Measurements from ENCODE around the gene GSPT1.

GSPT1 gene

DNA sequence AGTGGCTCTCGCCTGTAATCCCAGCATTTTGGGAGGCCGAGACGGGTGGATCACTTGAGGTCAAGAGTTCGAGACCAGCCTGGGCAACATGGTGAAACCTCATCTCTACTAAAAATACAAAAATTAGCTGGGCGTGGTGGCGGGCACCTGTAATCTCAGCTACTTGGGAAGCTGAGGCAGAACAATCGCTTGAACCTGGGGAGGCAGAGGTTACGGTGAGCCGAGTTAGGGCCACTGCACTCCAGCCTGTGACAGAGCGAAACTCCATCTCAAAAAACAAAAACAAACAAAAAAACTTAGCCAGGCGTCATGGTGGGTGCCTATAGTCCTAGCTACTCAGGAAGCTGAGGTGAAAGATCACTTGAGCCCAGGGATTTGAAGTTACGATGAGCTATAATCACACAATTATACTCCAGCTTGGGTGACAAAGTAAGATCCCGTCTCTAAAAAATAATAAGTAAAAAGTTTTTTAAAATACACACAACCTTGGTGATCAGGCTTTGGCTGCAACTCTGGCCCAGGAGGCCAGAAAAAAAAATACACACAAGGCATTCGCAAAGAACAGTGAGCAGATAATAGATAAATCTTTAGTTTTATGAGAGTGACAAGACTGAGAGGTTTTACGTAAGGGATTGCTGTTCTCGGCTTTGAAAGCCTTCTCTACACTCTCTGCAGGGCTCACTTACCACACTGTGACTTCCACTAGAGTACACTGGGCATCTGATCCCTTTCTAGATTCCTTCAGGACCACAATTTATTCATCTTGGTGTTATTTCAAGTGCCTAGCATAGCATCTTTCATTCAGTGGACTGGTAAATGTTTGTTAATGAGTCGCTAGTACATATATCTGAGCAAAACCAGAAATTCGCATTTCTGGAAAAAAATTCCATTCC lies 5.9 kb downstream of the GSPT1 start:
- no peak for DNase-seq

DNA sequence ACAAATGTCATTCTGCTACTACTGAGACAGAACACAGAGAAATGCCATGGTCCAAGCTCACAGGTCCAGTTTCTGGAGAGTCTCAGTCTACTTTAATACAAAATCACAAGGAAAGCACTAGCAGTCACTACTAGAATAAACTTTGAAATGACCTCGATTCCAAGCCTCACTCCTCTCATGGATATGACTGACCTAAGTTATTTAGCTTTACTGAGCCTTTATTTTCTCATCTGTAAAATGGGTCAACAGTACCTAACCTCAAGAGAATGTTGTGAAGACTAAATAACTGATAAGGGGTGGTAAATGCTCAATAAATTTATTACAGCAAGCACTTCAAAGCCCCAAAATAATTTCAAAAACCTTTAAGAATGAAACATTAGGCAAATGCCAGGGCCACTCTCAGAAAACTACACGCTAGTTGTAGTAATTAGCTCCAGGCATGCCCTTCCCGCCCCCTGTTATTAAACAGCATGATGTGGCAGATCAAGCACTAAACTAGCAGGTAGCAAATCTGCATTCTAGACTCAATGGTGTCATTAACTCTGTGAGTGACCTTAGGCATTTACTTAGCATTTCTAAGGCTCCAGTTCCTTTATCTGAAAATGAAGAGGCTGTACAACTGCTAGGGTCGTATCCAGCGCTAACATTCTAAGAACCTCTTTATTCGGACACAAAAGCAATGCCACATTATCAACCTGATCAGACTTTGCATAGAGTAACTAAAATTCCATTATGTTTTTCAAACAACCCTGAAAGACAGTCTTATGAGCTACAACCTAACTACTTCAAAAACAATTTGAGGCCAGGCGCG lies 8.4 kb downstream of the GSPT1 start:
- DNase-seq: no peak

DNA sequence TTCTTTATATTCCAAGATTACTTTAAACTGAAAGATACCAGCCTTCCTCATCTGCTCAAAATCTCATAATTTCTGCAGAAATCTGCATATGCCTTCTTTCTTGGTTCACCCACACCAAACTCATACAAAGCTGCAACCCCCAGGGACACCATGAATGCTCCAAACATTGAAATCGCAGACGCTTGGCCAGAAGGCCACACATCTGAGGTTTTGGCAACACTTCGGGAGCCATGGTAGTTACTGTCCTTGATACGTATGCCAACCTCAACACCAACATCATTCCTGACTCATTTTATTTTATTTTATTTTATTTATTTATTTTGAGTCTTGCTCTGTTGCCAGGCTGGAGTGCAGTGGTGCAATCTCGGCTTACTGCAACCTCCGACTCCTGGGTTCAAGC lies 11.8 kb downstream of the GSPT1 start:
- no peak for DNase-seq

DNA sequence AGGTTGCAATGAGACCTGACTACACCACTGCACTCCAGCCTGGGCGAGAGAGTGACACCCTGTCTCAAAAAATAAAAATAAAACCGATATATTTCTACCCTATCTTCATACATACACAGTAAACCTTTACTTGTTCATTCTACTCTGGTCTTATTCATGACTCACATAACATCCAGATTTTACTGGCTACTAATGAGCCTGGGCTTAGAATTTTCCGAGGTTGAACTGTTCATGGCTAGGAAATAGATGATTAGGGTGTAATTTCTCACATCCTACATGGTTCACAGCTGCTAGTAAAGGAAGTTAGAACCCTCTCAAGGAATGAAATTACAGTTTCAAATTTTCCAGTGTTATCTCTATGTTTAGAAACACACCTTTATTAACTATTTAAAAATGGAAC lies 14.7 kb downstream of the GSPT1 start:
- no peak for DNase-seq

DNA sequence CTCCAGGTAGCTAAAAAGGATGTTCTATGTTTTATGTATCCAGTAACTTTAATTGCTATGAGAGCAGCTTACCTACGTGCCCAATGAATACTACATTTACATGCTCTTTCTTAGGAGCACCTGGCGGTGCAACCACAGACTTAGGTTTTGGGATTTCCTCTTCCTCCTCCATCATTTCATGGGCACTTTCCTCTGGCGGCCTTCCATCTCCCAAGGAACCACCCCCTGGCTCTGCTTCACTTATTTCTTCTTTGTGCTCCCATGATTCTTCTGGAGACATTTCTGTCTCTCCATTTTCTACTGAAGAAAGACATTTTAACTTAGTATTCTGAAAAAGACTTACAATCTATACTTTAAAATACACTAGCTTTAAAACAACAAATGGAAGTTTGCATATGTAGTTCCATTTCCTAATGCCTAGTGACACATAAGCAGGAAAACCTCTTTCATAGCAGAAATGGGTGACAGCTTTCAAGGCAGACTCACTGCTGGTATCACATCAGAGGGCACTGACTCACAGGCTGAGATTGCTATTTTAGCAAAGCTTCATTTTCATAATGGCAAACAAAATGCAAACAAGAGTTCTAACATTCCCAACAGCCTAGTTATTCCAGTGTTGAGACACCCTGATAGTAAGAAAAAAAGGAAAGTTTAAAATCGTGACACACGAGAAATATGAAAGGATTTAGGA lies 19.1 kb downstream of the GSPT1 start:
- no peak for DNase-seq

DNA sequence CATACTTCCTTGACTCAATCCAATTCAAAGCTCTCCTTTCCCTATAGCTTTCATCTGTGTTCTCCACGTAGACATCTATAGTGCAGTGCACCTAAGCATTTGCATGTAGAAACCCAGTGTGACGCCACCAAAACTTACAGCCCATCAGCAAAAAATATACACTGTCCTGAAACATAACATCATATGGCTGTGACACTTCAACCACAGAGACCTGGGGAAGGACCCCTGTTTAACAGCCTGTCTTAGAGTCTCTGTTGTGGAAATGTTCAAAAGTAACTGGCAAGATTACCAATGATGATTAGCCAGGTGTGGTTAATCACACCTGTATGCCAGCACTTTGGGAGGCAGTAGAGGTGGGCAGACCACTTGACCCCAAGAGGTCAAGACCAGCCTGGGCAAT lies 22.2 kb downstream of the GSPT1 start:
- no peak for DNase-seq

DNA sequence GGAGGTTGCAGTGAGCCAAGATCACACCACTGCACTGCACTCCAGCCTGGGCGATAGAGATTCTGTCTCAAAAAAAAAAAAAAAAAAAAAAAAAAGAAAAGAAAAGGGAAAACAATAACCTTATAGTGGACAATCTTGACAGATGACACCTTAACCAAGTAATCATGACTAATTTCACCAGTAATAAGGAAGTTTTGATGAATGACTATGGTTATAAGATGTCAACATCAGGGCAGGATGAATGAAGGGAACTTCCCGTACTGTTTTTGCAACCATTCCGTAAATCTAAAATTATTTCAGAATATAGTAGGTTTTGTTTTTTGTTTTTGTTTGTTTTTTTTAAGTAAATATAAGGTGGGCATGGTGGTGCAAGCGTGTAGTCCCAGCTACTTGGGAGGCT lies 23.0 kb downstream of the GSPT1 start:
- DNase-seq: no peak

DNA sequence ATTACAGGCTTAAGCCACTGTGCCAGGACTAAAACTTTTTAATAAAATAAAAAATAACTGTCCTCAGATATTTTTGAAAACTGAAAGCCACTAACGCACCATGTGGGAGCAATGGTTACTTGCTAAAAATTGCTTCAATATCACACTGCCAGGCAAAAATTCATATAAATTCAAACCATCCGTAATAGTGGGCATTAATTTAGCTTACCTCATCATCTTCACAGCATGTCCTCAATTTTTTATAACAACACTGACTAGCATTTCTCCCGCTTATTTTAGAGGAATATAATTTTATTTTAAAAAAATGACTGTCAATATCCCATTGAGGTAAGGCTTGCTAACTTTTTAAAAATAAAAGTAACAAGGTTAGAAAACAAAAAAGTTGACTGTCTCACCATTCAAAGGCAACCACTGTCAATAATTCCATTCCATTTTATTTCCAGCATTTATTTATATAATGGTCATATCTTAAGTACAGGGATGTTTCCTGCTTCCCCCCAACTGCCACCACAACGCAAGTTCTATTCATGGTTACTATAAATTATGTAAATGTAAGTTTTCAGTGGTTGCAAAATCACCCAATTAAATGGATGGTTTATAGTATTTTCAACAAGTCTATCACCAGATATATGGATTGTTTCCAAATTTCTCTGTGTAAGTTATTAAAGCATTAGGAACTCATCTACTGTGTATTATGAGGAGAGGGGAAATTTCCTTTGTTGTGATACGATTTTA lies 25.4 kb downstream of the GSPT1 start:
- no peak for DNase-seq

DNA sequence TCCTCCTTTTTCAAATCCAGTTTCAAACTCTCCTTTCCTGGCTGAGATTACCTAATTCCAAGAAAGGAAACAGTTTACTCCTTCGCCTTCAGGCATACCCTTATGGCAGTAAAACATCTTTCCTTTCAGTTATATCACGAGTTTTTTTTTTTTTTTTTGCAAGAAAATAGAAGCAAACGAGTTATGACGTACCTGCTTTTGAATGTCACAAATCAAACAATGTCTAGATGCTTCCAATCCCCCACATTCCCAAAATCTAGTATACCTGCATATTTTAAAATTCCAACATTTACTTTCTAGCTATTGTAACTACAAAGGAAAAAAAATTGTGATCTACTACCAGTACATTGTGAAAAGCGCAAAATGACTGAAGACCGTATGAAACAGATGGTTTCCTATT lies 28.9 kb downstream of the GSPT1 start:
- no peak for DNase-seq

DNA sequence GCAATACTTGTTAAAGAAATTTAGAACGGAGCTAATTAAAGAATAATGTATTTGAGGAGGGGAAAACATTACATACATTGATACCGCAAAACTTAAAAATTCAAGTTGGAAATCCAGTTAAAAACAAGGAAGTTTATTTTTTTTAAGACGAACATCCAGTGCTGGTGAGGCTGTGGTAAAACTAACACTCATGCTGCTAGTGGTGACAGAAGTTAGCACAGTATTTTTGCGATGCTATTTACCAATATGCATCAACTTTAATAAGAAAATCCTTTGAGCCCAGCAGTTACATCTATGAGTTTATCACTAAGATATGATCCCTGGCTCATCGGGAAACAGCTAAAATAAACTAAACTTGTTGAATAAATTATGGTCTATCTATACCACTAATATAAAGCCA lies 31.7 kb downstream of the GSPT1 start:
- no peak for DNase-seq

DNA sequence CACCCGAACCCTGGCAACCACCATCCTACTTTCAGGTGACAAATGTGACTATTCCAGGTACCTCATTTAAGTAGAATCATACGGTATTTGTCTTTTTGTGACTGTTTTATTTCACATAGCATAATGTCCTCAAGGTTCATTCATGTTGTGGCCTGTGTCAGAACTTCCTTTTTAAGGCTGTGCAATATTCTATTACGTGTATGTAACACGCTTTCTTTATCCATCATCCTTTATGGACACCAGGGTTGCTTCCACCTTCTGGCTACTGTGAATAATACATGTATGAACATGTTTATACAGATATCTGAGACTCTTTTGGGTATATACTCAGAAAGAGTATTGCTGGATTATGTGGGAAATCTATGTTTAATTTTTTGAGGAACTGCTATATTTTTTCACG lies 35.7 kb downstream of the GSPT1 start:
- no peak for DNase-seq

DNA sequence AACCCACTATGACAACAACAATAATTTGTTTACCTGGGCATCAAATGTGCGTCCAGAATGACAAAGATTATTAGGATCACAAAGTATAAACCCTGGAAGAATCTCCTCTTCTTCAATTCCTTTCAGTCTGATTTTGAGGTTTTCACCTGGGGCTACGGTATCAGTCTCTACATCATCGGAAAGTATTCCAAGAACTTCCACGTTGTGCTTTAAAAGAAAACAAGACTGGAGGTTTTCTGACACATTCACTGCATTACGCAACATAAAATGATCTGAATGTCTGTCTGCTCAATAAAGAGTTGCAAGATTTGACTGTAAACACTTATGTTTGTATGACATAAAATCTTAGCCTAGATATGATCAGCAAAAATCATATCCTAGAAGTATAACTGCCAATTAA lies 38.4 kb downstream of the GSPT1 start:
- DNase-seq: no peak

DNA sequence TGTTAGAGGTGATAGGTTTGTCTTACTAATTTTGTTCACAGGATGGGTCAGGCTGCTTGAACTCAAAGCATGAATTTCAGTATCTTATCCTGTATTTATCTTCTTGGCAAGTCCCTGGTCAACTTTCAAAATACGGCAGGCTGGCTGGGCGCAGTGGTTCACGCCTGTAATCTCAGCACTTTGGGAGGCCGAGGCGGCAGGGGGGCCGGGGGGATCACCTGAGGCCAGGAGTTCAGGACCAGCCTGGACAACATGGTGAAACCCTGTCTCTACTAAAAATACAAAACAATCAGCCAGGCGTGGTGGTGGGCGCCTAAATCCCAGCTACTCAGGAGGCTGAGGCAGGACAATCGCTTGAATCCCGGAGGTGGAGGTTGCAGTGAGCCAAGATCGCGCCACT lies 39.5 kb downstream of the GSPT1 start:
- DNase-seq: no peak

DNA sequence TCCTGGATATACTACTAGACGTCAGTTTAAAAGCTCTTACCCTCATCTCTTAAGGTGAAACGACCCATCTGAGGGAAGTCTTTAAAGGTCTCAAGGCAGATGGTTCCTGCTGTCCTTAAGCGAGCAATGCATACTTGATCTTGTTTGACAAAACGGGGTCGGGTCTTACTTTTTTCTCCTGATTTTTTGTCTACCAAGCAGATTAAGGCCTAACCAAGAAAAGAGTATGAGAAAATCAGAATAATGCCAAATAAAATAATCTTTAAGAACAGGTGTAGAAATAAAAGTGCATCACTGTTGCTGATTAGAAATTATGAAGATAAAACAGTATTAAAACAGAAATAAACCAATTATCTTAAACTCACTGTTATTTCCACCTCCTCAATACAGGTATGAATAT lies 40.0 kb downstream of the GSPT1 start:
- DNase-seq: no peak

DNA sequence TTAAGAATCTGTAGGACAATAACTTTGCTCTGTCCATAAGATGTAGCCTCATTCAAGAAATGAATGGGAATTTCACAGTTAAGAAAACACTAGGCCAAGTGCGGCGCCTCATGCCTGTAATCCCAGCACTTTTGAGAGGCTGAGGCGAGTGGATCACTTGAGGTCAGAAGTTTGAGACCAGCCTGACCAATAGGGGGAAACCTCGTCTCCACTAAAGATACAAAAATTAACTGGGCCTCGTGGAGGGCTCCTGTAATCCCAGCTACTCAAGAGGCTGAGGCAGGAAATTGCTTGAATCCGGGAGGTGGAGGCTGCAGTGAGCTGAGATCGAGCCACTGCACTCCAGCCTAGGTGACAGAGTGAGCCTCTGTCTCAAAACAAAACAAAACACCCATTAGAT lies 44.6 kb downstream of the GSPT1 start:
- DNase-seq: no peak

DNA sequence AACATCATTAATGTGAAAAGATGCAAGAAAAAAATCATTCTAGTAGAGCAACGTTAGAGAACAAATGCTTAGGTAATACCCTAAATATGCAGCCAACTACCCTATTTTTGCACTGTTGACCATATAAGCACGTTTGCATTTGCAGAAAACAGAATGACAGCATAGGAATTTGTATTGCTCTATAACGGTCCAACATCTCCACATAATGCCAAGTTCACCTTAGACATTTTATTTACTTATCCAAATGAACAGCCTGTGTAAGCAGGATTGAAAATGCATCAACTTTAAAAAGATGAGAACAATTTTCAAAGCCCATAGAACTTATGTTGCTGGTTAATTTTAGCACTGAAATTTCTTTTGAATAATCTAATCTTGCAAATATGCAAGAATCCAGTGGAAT lies 45.4 kb downstream of the GSPT1 start:
- no peak for DNase-seq

DNA sequence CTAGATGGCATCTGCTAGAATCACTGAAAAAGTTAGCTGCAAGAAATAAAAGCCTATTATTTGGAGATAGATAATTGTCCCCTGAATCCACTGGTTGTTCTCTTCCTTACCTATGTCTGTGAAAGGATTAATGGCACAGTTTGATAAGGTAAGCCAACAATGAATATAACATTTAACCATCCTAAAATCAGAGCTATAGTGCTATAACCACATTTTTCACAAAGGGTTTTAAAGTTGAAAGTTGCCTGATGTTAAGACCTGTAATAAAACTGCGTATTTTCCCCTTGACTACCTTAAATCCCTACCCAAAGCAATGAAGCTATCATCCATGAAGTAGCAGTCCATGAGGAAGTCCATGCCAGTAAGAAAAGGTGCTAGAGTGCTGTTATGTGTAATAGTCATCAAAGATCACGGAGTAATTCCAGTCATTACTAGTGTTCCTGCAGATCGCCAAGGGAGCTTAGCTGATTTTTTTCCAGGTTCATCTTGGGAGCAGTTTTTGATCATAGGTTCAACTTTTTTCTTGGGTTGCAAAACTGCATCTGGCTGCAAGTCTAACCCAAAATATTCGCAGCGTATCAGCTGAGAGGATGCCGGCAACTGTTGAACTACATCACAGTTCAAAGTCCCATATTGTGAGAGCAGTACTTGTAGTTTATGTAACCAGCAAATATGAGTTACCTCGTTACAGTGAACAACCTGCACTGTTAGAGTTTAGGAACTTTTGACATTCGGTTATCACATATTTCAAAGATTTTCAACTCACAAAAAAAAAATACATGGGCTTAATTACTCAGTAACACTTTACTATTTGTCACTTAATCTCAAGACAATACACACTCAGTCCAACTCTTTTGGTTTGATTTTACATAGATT lies 46.2 kb downstream of the GSPT1 start:
- no peak for DNase-seq

DNA sequence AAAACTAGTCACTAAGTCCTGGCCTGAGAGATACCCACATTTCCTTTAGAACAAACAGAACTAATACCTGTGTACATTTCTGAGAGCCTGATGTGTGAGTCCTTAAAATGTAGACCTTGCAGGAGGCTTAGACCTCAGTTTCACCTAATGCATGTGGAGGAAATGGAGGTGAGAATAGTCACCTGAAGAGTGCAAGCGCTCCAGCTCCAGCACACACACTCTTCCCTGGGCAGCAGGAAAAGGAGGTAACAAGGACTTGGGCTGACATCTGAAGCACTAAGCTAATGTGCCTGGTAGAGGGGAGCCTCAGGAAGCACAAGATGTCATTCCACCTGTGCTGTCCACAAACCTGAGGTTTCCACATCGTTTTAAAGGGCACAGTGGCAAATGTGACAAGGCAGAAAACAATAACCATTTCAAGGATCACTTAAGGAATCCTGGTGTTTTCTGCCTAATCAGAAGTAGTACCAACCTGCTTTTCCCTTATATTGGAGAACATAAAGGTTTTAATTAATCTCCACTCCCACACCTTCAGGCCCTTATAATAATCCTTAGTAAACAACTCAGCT lies 47.3 kb downstream of the GSPT1 start:
- no peak for DNase-seq

DNA sequence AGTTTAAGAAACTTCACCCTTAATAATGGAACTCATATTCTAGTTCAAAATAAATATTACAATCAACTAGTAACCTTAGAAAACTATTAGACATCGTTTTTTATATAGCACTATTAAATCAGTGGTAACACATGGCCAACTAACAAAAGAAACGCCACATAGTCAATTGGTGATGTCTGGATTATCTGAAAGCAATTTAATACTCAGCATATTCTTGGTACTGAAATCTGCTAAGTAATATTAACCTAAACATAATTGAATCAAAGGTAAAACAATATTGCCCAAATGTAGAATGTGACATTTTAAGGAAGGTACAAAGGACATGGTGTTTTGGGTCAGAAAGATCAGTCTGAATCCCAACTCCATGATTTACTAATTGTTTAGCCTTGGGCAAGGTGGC lies 53.3 kb downstream of the GSPT1 start:
- DNase-seq: no peak

DNA sequence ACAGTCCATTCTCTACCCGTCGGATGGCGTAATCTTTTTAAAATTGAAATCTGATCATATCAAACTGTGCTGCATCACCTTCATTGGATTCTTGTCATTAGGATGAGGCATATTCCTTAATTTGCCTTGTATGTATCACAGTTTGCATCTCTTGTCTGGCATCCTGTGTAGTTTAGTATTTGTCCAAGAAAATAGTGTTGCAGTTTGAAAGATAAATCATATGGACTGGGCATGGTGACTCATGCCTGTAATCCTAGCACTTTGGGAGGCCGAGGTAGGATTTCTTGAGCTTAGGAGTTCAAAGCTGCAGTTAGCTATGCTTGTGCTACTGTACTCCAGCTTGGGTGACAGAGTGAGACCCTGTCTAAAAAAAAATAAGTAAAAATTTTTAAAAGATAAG lies 58.6 kb downstream of the GSPT1 start:
- DNase-seq: no peak

DNA sequence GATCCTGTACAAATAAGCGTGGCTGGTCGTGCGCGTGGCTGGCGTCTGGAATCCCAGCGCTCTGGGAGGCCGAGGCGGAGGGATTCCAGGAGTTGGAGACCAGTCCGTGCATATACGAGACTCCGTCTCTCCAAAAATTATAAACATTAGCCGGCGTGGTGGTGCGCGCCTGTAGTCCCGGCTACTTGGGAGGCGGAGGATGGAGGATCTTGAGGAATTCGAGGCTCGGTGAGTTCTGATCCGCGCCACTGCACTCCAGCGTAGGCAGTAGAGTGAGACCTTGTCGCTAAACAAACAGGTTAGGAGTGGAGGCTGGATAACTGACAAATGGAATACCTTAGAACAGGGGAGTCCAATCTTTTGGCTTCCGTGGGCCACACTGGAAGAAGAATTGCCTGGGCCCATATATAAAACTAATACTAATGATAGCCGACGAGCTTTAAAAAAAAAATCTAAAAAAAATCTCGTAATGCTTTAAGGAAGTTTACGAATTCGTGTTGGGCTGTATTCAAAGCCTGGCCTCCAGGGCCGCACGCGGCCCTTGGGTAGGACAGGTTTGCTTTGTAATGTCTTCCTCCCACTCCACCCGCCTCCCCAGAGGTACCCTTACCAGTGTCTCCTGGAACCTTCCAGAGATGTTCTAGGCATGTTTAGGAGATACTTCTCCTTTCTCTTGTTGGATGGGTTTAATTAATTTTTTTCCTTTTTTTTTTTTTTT lies 63.5 kb downstream of the GSPT1 start:
- DNase-seq: peak; percentile 25
